Stimulated activated naive CD8-positive, alpha-beta T cell treated with anti-CD3 and anti-CD28 coated beads, Interleukin-15, amount 100 ng/mL, for 72 hours (primary cell): ENCODE data around the gene GTF2A1L.

Experiments
- ATAC-seq: fragments of 150-1000 bp; cut with Tn5 transposase; 2 replicates; pipeline ENCODE4 v1.10.0; 2021; ENCODE audit warnings: mild to moderate bottlenecking, moderate library complexity
- DNase-seq, 2 donors: peaks; one replicate each; pipeline ENCODE4 v3.0.0; 2021 to 2022
- H3K27ac Mint-ChIP-seq, 2 donors: one replicate each; pipeline ENCODE4 v1.8.0; 2022; ENCODE audit warnings: mild to moderate bottlenecking in 2 of 2, mixed read lengths in 2 of 2, moderate library complexity in 2 of 2
- H3K27me3 Mint-ChIP-seq: one replicate; pipeline ENCODE4 v1.8.0; 2022; ENCODE audit warnings: mixed read lengths
- H3K4me1 Mint-ChIP-seq: one replicate; pipeline ENCODE4 v1.8.0; 2022; ENCODE audit warnings: mild to moderate bottlenecking, mixed read lengths
- H3K4me3 Mint-ChIP-seq, 2 donors: one replicate each; pipeline ENCODE4 v1.8.0; 2022; ENCODE audit warnings: mild to moderate bottlenecking in 2 of 2, mixed read lengths in 2 of 2, moderate library complexity in 1 of 2
- H3K9me3 Mint-ChIP-seq, 2 donors: one replicate each; pipeline ENCODE4 v1.8.0; 2022; ENCODE audit warnings: mixed read lengths in 2 of 2

GTF2A1L gene

DNA sequence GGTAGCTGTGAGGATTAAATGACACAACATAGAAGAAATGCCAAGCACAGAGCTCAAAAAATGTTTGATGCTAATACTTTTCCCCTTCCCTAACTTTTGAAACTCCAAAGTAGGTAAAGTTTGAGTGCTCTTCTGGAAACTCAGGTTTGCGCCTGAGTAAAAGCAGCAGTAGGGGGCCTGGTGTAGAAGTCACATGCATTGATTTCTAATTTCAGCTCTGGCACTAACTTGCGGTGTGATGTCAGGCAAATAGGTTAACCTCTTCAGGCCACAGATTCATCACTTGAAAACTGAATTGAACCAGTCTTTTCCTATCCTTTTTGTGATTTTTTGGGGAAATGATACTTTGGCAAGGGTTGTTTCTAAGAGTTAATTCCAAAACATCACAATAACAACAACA, 110.6 kb downstream of the GTF2A1L start:
- H3K4me3 Mint-ChIP-seq = no peak overlapping the region
- H3K9me3 Mint-ChIP-seq = no peaks in the 10 kb centered on the region
- H3K27me3 Mint-ChIP-seq = peaks cover 8% of the 10 kb centered on the region
- no peak overlapping the region for H3K27ac Mint-ChIP-seq
- DNase-seq (no peak), ATAC-seq (no peak)
- no peaks in the 10 kb centered on the region for H3K4me1 Mint-ChIP-seq

GRCh38 chr2:48728840-48729239, 111.2 kb downstream of the GTF2A1L start:
- Mint-ChIP-seq H3K4me3 (no peak overlapping the region), H3K4me1 (no peaks in the 10 kb centered on the region), H3K27ac (no peak overlapping the region), H3K27me3 (peaks cover 8% of the 10 kb centered on the region), H3K9me3 (no peaks in the 10 kb centered on the region)
- ATAC-seq (no peak), DNase-seq (no peak)
